Progenitor cell of endocrine pancreas (in vitro differentiated cells): ENCODE results near the gene SMARCC1. TPM values are rescaled to one million over a fixed set of nuclear protein-coding genes. Genes with fewer than 3 reads are reported as not detected.

Experiments
- DNase-seq: peaks from one replicate; pipeline ENCODE4 v3.0.0; 2021; ENCODE audit warnings: low spot score; ENCODE audit not compliant: unreplicated experiment
- H3K27ac Mint-ChIP-seq: 2 replicates; pipeline ENCODE4 v1.8.0; 2021; ENCODE audit warnings: mild to moderate bottlenecking, moderate library complexity, mixed read lengths
- H3K27me3 Mint-ChIP-seq: 2 replicates; pipeline ENCODE4 v1.8.0; 2021; ENCODE audit warnings: mixed read lengths
- H3K36me3 Mint-ChIP-seq: 2 replicates; pipeline ENCODE4 v1.8.0; 2022; ENCODE audit warnings: mixed read lengths; ENCODE audit not compliant: insufficient read depth
- H3K4me1 Mint-ChIP-seq: 2 replicates; pipeline ENCODE4 v1.8.0; 2021; ENCODE audit warnings: low read depth, mixed read lengths
- H3K4me3 Mint-ChIP-seq: 2 replicates; pipeline ENCODE4 v1.8.0; 2021; ENCODE audit warnings: low read depth, mild to moderate bottlenecking, moderate library complexity, mixed read lengths
- H3K9me3 Mint-ChIP-seq: 2 replicates; pipeline ENCODE4 v1.8.0; 2021; ENCODE audit warnings: low read depth, mixed read lengths
- total RNA-seq: library from RNA; stranded (reverse); gene quantifications from 2 replicates; pipeline ENCODE4 v1.2.1, GENCODE V29; 2021
- TF ChIP-seq, protein P1 (sequence below): fragments of 200-600 bp; sonication (generic); IDR thresholded peaks from one replicate; pipeline ENCODE4 v1.5.0; 2021; ENCODE audit warnings: antibody characterized with exemption, mild to moderate bottlenecking; ENCODE audit not compliant: unreplicated experiment

SMARCC1 gene
- total RNA-seq, 1 donor from 2014 or later = 257 TPM

GRCh38 chr3:47813551-47814177, 32.0 kb upstream of the SMARCC1 start:
- TF ChIP-seq, protein P1, sequence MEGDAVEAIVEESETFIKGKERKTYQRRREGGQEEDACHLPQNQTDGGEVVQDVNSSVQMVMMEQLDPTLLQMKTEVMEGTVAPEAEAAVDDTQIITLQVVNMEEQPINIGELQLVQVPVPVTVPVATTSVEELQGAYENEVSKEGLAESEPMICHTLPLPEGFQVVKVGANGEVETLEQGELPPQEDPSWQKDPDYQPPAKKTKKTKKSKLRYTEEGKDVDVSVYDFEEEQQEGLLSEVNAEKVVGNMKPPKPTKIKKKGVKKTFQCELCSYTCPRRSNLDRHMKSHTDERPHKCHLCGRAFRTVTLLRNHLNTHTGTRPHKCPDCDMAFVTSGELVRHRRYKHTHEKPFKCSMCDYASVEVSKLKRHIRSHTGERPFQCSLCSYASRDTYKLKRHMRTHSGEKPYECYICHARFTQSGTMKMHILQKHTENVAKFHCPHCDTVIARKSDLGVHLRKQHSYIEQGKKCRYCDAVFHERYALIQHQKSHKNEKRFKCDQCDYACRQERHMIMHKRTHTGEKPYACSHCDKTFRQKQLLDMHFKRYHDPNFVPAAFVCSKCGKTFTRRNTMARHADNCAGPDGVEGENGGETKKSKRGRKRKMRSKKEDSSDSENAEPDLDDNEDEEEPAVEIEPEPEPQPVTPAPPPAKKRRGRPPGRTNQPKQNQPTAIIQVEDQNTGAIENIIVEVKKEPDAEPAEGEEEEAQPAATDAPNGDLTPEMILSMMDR = no peak
- no peaks in the 10 kb centered on the region for H3K4me1 Mint-ChIP-seq
- no peak for DNase-seq
- H3K4me3 Mint-ChIP-seq = no peak overlapping the region
- H3K36me3 Mint-ChIP-seq = peaks cover 16% of the 10 kb centered on the region
- H3K27me3 Mint-ChIP-seq = no peaks in the 10 kb centered on the region
- H3K27ac Mint-ChIP-seq = peak overlapping the region; percentile 81
- no peaks in the 10 kb centered on the region for H3K9me3 Mint-ChIP-seq

GRCh38 chr3:47804577-47804976, 22.9 kb upstream of the SMARCC1 start:
- H3K27ac Mint-ChIP-seq = peak overlapping the region; percentile 100
- TF ChIP-seq, protein P1 = no peak
- H3K27me3 Mint-ChIP-seq = no peaks in the 10 kb centered on the region

GRCh38 chr3:47803480-47804025, 21.9 kb upstream of the SMARCC1 start:
- Mint-ChIP-seq H3K27me3 (no peaks in the 10 kb centered on the region), H3K4me1 (peaks cover 14% of the 10 kb centered on the region), H3K36me3 (peaks cover 2% of the 10 kb centered on the region), H3K4me3 (peak overlapping the region; percentile 98), H3K27ac (peak overlapping the region; percentile 100), H3K9me3 (no peaks in the 10 kb centered on the region)
- TF ChIP-seq, protein P1 = no peak
- DNase-seq = no peak

More at GRCh38 chr3:47804577-47804976, 22.9 kb upstream of the SMARCC1 start:
- H3K4me3 Mint-ChIP-seq = peak overlapping the region; percentile 98
- H3K36me3 Mint-ChIP-seq = peaks cover 2% of the 10 kb centered on the region
- DNase-seq = no peak
- H3K4me1 Mint-ChIP-seq = peaks cover 14% of the 10 kb centered on the region
- H3K9me3 Mint-ChIP-seq = no peaks in the 10 kb centered on the region

DNA sequence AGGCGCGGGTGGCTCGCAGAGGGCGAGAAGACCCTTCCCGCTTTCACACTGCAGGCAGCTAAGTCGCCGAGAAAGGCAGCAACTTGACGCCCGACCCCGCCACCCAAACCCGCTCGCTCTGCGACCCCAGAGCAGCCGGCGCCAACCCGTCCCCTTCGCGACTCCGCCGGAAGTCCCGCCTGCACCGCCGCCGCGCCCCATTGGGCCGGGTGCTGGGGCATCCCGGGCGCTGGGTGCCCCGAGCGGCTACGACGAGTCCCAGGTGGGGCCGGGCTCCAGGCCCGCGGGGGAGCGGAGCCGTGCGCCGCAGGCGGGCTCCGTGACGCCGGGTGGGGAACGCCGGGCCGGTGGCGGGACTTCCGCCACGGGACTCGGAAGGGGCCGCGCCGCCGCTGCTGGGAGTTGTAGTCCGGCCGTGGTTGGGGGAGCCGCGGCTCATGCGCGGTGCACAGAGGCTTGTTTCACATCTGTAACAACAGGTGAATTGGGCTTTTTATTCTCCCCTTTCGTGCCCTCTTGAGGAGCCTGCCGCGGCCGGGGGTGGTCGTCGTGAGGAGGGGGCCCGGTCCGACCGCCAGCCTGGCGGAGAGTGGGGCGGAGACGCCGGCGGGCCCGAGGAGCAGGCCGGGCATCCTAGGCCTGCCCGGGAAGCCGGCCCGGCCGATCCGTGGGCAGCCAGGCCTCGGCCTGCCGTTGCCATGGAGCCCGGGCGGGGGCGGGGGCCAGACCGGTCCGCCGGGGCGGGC, 21.2 kb upstream of the SMARCC1 start, which contains the start of gene DHX30:
Gene DHX30 (plus strand): TSS at position 405 of the 746 bp plus-strand sequence. CDS start 7,546 bp downstream, outside the sequence.
- H3K27me3 Mint-ChIP-seq = no peaks in the 10 kb centered on the region
- H3K4me3 Mint-ChIP-seq = peak within 1 kb of the TSS; percentile 98
- TF ChIP-seq, protein P1 = no peak
- no peaks in the 10 kb centered on the region for H3K9me3 Mint-ChIP-seq
- H3K4me1 Mint-ChIP-seq = peaks cover 14% of the 10 kb centered on the region
- peaks cover 2% of the 10 kb centered on the region for H3K36me3 Mint-ChIP-seq
- DNase-seq = peak; percentile 76
- peak within 1 kb of the TSS; percentile 100 for H3K27ac Mint-ChIP-seq

DNA sequence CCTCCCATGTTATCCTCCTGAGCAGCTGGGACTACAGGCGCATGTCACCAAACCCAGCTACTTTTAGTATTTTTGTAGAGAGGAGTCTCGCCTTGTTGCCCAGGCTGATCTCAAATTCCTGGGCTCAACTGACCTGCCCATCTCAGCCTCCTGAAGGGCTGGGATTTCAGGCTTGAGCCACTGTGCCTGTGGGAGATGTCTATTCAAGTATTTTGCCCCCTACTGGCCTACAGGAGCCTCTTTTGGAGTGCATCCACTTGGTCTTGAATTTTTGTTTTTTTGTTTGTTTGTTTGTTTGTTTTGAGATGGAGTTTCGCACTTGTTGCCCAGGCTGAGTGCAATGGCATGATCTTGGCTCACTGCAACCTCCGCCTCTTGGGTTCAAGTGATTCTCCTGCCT, 18.0 kb upstream of the SMARCC1 start:
- no peaks in the 10 kb centered on the region for H3K9me3 Mint-ChIP-seq
- DNase-seq = no peak
- H3K4me1 Mint-ChIP-seq = peaks cover 14% of the 10 kb centered on the region
- no peak overlapping the region for H3K27ac Mint-ChIP-seq
- H3K27me3 Mint-ChIP-seq = no peaks in the 10 kb centered on the region
- TF ChIP-seq, protein P1 = peak; percentile 39
- no peaks in the 10 kb centered on the region for H3K36me3 Mint-ChIP-seq
- no peak overlapping the region for H3K4me3 Mint-ChIP-seq
